ENCODE results near the gene LCE3B.
"Not testable (repeated sequence)": the region's sequence is repeated elsewhere in the genome, so short reads cannot be mapped to it uniquely, and the experiment has no call there.

LCE3B gene, protein sequence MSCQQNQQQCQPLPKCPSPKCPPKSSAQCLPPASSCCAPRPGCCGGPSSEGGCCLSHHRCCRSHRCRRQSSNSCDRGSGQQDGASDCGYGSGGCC

DNA sequence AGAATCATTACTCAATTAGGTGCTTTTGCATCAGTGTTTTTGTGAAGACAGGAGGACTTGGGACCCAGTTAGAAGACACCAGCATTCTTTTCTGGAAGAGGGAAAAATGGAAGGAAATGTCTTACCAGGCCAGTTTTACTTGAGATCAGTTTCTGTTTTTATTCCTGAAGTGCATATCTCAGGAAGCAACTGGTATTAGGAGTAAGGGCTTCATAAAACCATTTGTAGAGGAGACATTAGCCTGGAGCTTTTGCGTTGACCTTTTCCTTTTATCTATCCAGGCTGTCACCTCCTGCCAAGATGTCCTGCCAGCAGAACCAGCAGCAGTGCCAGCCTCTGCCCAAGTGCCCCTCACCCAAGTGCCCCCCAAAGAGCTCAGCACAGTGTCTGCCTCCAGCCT lies at the start of gene LCE3B:
LCE3B (plus strand) TSS at position 301 of the 400 bp plus-strand sequence; CDS start at position 301, 0 bp downstream.
- DNase-seq = no peak

DNA sequence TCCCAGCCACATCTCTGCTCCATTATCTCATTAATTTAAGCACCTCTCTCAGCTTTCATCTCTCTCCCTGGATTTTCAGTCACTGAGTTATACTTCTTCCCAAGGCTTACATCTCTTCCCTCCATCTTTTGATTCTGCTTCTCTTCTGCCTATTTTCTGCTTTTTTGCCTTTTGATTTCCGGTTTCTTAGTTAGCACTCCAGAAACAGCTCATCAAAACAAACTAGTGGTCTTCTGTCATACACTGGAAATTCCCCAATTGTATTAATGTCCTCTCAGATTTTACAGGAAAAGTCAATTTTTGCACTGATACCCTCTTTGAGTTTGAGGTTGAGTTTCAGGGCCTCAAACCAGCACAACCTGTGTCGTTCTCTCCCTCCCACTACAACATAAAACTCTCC lies 48.5 kb upstream of the LCE3B start:
- DNase-seq = no peak

GRCh38 chr1:152565535-152566215 lies 47.9 kb upstream of the LCE3B start:
- DNase-seq = no peak

DNA sequence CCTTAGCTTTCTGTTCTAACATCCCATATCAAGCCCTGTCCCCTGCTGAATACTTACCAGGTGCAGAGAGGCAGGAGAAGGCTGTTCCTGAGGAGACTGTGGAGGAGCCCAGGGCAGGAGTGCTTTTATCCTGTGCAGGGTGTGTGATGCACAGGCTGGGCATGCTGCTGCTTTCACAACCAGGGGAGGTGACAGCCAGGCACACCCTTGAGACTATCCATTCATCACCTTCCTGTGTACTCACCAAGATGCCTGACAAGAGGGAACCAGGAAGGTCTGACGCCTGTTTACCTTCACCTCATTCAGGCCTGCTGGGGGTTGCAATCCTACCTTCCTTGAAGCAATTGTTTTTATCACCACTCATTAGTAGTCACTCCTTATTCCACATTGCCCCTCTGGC lies 46.9 kb upstream of the LCE3B start, which contains the start of gene LCE3E:
LCE3E (minus strand) TSS at position 100 of the 400 bp plus-strand sequence. CDS start 572 bp downstream, outside the sequence.
- no peak for DNase-seq

DNA sequence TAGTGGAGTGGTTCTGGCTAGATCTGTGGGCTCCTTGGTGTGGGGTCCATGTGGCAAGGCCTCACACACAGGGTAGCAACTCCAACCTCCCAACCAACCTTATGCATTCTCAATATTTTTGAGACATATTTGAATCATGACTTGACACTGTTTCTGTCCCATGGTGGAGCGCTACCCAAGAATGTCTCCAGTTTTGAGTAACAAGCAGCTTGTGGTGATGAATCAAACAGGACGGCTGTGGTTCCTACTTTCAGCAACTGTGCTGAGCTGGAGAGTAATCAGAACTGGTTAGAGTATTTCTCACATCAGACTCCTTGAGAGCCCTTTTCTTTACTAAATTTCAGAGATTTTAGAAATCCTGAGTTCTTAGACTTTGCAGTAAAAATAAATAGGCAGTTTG lies 36.4 kb upstream of the LCE3B start:
- DNase-seq = no peak

DNA sequence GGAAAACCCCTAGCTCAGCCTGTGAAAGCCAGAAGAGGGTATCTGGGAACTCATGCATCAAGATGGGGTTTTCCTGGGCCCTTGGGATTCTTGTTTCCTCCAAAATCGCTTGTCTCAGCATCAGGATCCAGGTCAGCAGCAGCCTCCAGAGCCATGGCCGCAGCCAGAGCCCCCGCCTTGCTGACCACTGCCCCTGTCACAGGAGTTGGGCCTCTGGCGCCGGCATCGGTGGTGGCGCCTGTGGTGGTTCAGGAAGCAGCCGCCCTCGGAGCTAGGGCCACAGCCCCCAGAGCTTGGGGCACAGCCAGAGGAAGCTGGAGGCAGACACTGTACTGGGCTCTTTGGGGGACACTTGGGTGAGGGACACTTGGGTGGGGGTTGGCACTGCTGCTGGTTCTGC lies 34.1 kb upstream of the LCE3B start:
- not testable (repeated sequence) for DNase-seq

DNA sequence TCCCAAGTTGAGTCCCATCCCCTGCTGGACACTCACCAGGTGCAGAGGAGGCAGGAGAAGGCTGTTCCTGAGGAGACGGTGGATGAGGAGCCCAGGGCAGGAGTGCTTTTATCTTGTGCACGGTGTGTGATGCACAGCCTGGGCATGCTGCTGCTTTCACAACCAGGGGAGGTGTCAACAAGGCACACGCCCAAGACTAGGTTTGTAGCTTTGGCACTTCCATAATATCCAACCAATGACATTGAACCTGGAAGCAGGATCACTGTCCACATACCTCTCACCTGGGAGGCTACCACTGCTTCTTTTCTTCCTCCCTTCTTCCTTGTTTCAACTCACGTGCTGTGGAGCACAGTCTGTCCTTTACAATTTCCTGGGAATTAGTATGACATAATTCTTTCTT lies 33.2 kb upstream of the LCE3B start, which contains the start of gene LCE3D:
LCE3D (minus strand) TSS at position 84 of the 400 bp plus-strand sequence. CDS start 580 bp downstream, outside the sequence.
- DNase-seq = no peak

DNA sequence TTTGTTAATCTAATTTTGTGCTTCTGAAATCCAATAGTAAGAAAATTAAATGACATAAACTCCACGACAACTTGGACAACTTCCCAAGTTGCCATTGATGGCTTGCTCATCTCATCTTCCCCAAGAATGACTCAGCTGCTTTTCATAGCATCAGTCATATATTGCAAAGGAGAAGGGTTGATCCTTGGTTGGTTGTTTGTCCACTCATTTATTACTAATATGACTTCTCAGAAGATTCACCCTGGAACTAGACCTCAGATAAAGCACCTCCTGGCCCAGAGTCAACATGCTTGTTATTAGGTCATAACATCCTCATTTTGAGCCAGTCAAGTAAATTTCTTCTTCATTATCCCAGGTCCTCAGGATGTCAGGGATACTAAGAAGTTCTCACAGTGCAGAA lies 31.0 kb upstream of the LCE3B start:
- DNase-seq = no peak

DNA sequence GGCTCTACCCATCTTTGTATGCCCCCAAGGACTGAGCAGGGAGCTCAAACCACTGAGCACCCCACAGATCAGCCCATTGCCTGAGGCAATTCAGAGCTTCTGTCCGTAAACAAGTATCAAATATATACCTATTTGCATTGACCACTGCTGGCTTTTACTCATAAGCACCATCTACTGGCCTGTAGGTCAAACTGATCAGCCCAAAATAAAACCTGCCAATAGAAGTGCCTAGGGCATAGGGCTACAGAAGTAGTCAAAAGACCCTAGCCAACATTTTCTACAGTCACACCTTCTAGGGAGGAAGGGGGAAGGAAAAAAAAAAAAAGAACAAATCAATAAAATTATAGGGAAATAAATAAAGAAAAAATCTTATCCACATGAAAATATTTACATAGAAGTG lies 28.0 kb upstream of the LCE3B start:
- no peak for DNase-seq

DNA sequence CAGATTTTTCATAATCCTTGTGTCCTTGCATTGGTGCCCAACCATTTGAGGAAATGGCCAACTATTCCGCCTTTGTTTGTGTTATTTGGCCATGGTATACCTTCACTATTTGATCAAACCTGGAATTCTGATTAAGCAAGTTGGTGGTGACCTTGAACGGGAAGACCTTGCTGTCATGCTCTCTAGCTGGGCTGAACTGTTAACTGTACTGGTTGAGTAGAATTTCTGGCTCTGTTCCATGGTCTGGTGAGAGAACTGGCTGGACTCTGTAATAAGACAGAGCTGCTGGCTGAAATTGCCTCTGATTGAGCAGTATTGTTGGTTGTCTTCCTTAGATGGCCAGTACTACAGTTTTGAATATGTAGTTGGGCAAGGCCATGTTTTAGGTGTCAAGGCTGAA lies 16.6 kb upstream of the LCE3B start:
- DNase-seq = no peak

- no peak for DNase-seq
Measured at GRCh38 chr1:152599934-152600333, 13.7 kb upstream of the LCE3B start, which contains the start of gene LCE3C. Gene LCE3C, plus strand, starts transcription at chr1:152600234. Its CDS starts 498 bp downstream, at chr1:152600732.

- no peak for DNase-seq
Measured at GRCh38 chr1:152621993-152622392, 8.4 kb downstream of the LCE3B start.

DNA sequence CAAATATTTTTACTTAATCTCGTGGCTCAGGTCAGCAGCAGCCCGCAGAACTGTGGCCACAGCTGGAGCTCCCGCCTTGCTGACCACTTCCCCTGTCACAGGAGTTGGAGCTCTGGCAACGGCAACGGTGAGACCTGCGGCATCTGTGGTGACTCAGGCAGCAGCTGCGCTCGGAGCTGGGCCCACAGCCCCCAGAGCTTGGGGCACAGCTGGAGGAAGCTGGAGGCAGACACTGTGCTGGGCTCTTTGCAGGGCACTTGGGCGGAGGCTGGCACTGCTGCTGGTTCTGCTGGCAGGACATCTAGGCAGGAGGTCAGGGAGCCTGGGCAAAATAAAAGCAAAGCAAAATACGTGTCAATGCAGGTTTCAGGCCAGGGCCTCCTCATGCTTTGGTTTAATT lies 9.2 kb downstream of the LCE3B start, which contains the start of gene LCE3A:
LCE3A (minus strand) TSS at position 301 of the 400 bp plus-strand sequence; CDS start at position 301, 0 bp downstream.
- DNase-seq = no peak

DNA sequence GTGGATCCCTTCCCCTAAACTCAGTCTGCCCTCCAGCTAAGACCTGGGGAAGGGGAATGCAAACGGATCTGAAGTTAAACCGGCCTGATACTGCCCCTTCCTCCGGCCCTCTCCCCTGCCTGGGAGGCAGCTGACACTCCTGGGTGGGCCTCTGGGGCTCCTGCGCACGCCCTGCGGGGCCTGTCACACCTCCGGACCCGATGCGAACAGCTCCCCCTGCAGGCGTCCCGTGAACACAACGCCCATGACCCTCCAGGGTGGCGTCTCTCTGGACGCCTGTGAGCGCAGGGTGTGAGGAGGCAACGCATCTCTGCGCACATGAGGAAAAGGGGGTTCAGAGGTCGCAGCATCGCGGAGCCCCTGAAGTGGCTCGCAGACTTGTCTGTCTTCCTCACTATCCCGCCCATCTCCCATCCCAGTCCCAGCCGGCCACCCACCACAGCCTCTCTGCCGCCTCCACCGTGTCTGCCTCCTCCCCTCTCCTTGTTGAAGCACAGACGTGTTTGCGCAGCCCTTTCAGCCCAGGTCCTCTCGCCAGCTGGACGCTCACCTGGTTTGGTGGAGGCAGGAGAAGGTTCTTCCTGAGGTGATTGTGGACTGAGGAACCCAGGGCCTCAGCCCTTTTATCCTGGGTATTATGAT lies 9.7 kb downstream of the LCE3B start:
- no peak for DNase-seq

DNA sequence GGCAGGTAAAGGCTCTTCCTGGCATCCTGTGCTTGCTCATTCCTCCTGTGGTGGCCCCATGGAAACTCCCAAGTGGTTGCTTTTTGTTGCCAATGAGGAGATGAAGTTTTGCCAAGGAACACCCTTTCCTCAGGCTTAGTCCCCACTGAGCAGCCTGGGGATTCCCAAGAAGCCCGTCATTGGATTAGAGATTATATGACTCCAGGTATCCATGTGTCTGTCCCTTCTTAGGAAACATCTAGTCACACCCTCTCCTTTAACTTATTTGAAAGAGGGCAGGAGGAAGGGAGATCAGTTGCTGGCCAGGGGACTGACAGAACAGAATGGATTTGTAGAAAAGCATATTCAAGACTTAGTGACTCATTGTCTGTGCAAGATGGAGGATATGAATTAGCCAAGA lies 13.1 kb downstream of the LCE3B start:
- no peak for DNase-seq

GRCh38 chr1:152630596-152630995 lies 17.0 kb downstream of the LCE3B start:
- no peak for DNase-seq

- DNase-seq = no peak
Measured at GRCh38 chr1:152640351-152640750, 26.7 kb downstream of the LCE3B start.

GRCh38 chr1:152643945-152644344 lies 30.3 kb downstream of the LCE3B start:
- no peak for DNase-seq

DNA sequence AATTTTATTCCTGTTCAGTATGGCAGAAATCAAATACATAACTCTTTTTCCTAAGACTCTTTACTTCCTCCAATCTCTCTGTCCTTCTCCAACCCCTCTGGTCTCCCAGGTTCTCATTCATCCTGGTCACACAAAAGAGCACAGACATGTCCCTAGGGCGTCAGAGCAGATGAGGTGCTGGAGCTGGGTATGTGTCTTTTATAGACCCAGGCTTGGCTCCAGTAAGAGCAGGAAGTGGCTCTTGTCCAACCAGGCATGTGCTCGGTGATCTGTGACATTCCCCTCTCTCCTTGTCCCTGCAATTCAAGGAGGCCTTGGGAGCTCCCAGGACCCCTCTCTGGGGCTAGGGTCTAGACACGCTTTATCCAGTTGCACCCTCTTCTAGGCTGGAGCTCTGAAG lies 31.5 kb downstream of the LCE3B start:
- DNase-seq = no peak

DNA sequence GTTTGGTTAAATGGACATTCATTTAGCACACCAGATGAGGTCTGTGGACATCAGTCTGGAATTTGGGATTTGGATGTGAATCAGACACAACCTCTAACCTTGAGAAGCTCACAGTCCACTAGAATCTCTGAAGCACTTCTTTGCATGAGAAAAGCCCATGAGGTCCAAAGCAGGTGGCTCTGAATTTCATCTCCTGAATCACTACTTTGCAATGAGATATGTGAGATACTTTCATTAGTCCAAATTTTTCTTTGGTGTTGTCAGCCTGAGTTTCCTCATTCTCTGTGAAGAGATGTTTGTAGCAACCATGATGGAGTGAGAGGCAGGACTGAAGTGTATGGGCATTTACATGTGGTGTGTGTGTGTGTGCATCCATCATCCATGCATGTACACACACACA lies 33.0 kb downstream of the LCE3B start:
- DNase-seq = no peak

- no peak for DNase-seq
Measured at GRCh38 chr1:152654110-152654509, 40.5 kb downstream of the LCE3B start.

- DNase-seq = no peak
Measured at GRCh38 chr1:152656459-152656858, 42.8 kb downstream of the LCE3B start.

GRCh38 chr1:152657677-152658076 lies 44.1 kb downstream of the LCE3B start:
- no peak for DNase-seq

DNA sequence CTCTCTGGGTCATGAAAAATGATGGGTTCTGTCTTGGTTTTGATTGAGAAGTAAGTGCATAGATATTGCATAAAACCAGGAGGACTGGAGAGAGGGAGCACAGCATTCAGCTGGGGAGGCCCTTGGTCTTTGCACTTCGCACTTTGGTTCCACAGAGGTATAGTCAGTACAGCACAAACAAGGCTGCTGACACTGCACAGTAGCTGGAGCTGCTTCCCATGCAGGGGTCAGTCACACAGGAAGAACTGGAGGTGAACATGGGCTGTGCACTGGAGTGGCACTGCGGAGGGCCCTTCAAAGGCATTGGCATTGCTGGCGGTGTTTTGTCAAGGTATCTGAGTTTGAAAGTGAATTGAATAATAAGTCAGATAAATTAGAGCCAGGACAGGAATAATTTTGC lies 45.0 kb downstream of the LCE3B start:
- no peak for DNase-seq

Data from NCI-H1436 treated with DMSO at 0.1 percent for 48 hours (cell line).